Endothelial cell of umbilical vein (primary cell): ENCODE results near the gene RAD51B.

ENCODE experiments used
- CTCF ChIP-seq, 2 donors: IDR thresholded peaks; 1 replicate in 1 of 2; 2 replicates in 1 of 2; pipeline ENCODE4 v1.5.1; 2011; ENCODE audit warnings: low read length in 2 of 2, mild to moderate bottlenecking in 2 of 2, moderate library complexity in 2 of 2, control low read depth in 1 of 2, inconsistent platforms in 1 of 2, low read depth in 1 of 2; ENCODE audit not compliant: insufficient read depth in 1 of 2; ENCODE audit errors: extremely low read depth in 1 of 2
- POLR2A ChIP-seq: IDR thresholded peaks from 2 replicates; pipeline ENCODE4 v1.6.1; 2012; ENCODE audit warnings: low read depth, mild to moderate bottlenecking, control low read depth, low read length

- TF ChIP-seq CTCF (IDR thresholded peaks at IDR 0.05; ENCODE audit: extremely low read depth in 1 of 2, insufficient read depth in 1 of 2, low read depth in 1 of 2, low read length in 2 of 2) (no peak), POLR2A (no peak)
These were observed 59.4 kb downstream of the RAD51B start for GRCh38 chr14:67879026-67879425.
